ENCODE results near the gene C5orf63. TPM values are rescaled to one million over a fixed set of nuclear protein-coding genes. Genes with fewer than 3 reads are reported as not detected.

Gene C5orf63
- total RNA-seq, 1 experiment from 2014 or later = 4.5 TPM

DNA sequence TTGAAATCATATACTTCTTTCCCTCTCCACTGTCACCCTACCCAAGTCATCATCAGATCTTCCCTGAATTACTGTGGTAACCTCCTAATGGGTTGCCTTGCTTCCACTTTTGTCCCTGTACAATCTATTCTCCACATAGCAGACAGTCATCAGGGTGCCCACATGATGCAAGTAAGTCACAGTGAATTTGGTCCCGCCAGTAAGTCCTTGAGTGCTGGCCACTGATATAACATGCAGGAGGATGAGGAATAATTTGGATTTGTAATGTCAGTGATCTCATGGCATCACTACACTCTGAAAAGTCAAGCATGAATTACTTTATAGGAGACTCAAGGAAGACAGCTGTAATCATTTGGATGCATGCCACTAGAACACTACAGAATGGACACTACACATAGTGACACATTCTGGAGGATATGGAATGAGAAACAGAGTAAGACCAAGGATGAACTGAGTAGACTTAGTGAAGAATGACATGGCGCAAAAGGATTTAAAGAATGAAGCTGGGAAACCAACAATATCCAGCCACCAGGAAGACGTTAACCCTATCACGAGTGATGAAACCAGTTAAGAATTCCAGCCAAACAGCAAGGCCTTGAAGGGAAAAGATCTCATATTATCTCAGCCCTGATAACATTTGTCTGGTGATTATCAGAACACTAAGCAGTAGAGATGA lies 71.5 kb downstream of the C5orf63 start:
- DNase-seq (ENCODE audit: low read depth, low spot score) = no peak
- in situ Hi-C loops (cut with HindIII; ENCODE audit: low pct_unique_long_range_greater_than_20kb, low sequenced_read_pairs) = no loop called here

Other genes starting within 250 kb of the C5orf63 start
- 4.3 and 4.4 TPM in 2 replicates for gene MARCHF3, start 42.9 kb downstream of the C5orf63 start, total RNA-seq (2014; rRNA removed; shearing (Covaris generic))
- gene MEGF10, start 217.3 kb upstream of the C5orf63 start, total RNA-seq (2014; rRNA removed; shearing (Covaris generic)) = 11.4 and 16.4 TPM in 2 replicates